Measurements from ENCODE around the gene DNAJC27. TPM values are rescaled to one million over a fixed set of nuclear protein-coding genes. Genes with fewer than 3 reads are reported as not detected.

The DNAJC27 gene
- total and polyA plus RNA-seq, 7 donors, result 3.3 to 8.2 (median 7.1) TPM

GRCh38 chr2:24969784-24970183 lies 2.0 kb downstream of the DNAJC27 start:
- Histone ChIP-seq H3K27ac (no peak overlapping the region), H3K27me3 (ENCODE audit: insufficient read depth in 3 of 3, low read length in 2 of 3) (no peaks in the 10 kb centered on the region), H3K36me3 (ENCODE audit: insufficient read depth in 1 of 2, low read depth in 1 of 2) (peaks cover 0 to 32% of the 10 kb centered on the region in 2 donors), H3K9me3 (no peaks in the 10 kb centered on the region), H3K4me1 (peaks cover 6% of the 10 kb centered on the region), H3K4me3 (no peak overlapping the region)
- WGBS, 3 donors, result 48 to 71% (median 53%) methylated on average over 1 of the region's 1 CpG
- no peak for TF ChIP-seq CTCF (IDR thresholded peaks at IDR 0.05)
- ATAC-seq (no peak), DNase-seq (no peak)
- intact Hi-C loops (cut with DNase I), result loop anchor here in 1 of 2 donors (10.0 kb wide), 1 partner anchor 75 kb away; the partner anchor contains the start of gene EFR3B

GRCh38 chr2:24961903-24962302 lies 9.9 kb downstream of the DNAJC27 start:
- no peaks in the 10 kb centered on the region for H3K27me3 ChIP-seq (ENCODE audit: insufficient read depth in 3 of 3, low read length in 2 of 3)
- H3K36me3 ChIP-seq (ENCODE audit: insufficient read depth in 1 of 2, low read depth in 1 of 2), result peaks cover 2 to 100% of the 10 kb centered on the region in 2 donors
- 95 to 97% (median 97%) methylated on average over 1 of the region's 1 CpG for WGBS, 3 donors
- H3K9me3 ChIP-seq, result no peaks in the 10 kb centered on the region
- DNase-seq (no peak), ATAC-seq (no peak)
- H3K4me1 ChIP-seq, result peaks cover 4% of the 10 kb centered on the region
- intact Hi-C loops (cut with DNase I), result no loop called here
- H3K27ac ChIP-seq, result no peak overlapping the region
- no peak for TF ChIP-seq CTCF (IDR thresholded peaks at IDR 0.05)
- no peak overlapping the region for H3K4me3 ChIP-seq

GRCh38 chr2:24959761-24960160 lies 12.0 kb downstream of the DNAJC27 start:
- no peak for ATAC-seq
- peaks cover 5 to 97% of the 10 kb centered on the region in 2 donors for H3K36me3 ChIP-seq (ENCODE audit: insufficient read depth in 1 of 2, low read depth in 1 of 2)

GRCh38 chr2:24958411-24958935 lies 13.3 kb downstream of the DNAJC27 start:
- 88 to 91% (median 91%) methylated on average over 3 of the region's 3 CpGs for WGBS, 3 donors
- no peak for ATAC-seq
- Histone ChIP-seq H3K27me3 (ENCODE audit: insufficient read depth in 3 of 3, low read length in 2 of 3) (no peaks in the 10 kb centered on the region), H3K9me3 (peaks cover 11% of the 10 kb centered on the region), H3K4me3 (no peak overlapping the region), H3K36me3 (ENCODE audit: insufficient read depth in 1 of 2, low read depth in 1 of 2) (peaks cover 5 to 94% of the 10 kb centered on the region in 2 donors), H3K4me1 (peaks cover 4% of the 10 kb centered on the region), H3K27ac (no peak overlapping the region)
- no peak for TF ChIP-seq CTCF (IDR thresholded peaks at IDR 0.05)
- intact Hi-C loops (cut with DNase I), result loop anchor here in 1 of 2 donors (5.0 kb wide), 1 partner anchor 206 kb away; no protein-coding TSS in a partner anchor
- DNase-seq, result no peak

More at GRCh38 chr2:24959761-24960160, 12.0 kb downstream of the DNAJC27 start:
- TF ChIP-seq CTCF (IDR thresholded peaks at IDR 0.05), result no peak
- no peak overlapping the region for H3K4me3 ChIP-seq
- intact Hi-C loops (cut with DNase I), result loop anchor here in 1 of 2 donors (5.0 kb wide), 1 partner anchor 207 kb away; no protein-coding TSS in a partner anchor
- no peaks in the 10 kb centered on the region for H3K27me3 ChIP-seq (ENCODE audit: insufficient read depth in 3 of 3, low read length in 2 of 3)
- peaks cover 11% of the 10 kb centered on the region for H3K9me3 ChIP-seq
- no peak for DNase-seq
- H3K27ac ChIP-seq, result no peak overlapping the region
- H3K4me1 ChIP-seq, result peaks cover 4% of the 10 kb centered on the region

GRCh38 chr2:24957976-24958375 lies 13.8 kb downstream of the DNAJC27 start:
- intact Hi-C loops (cut with DNase I), result loop anchor here in 1 of 2 donors (5.0 kb wide), 1 partner anchor 206 kb away; no protein-coding TSS in a partner anchor
- H3K4me1 ChIP-seq, result peaks cover 4% of the 10 kb centered on the region
- H3K27me3 ChIP-seq (ENCODE audit: insufficient read depth in 3 of 3, low read length in 2 of 3), result no peaks in the 10 kb centered on the region
- peaks cover 5 to 94% of the 10 kb centered on the region in 2 donors for H3K36me3 ChIP-seq (ENCODE audit: insufficient read depth in 1 of 2, low read depth in 1 of 2)
- TF ChIP-seq CTCF (IDR thresholded peaks at IDR 0.05), result no peak
- ATAC-seq (no peak), DNase-seq (no peak)
- 77 to 84% (median 80%) methylated on average over 2 of the region's 2 CpGs for WGBS, 3 donors
- no peak overlapping the region for H3K4me3 ChIP-seq
- H3K9me3 ChIP-seq, result peaks cover 11% of the 10 kb centered on the region
- no peak overlapping the region for H3K27ac ChIP-seq

All from psoas muscle (tissue), 8 donors.